HG02970 (cell line): ENCODE results near the gene CREBBP.

Experiments used
- ATAC-seq: cut with Tn5 transposase; IDR thresholded peaks from one replicate; pipeline ENCODE4 v1.9.1; 2021; ENCODE audit warnings: mild to moderate bottlenecking, moderate library complexity, moderate number of reproducible peaks; ENCODE audit not compliant: unreplicated experiment, low FRiP score

The CREBBP gene

DNA sequence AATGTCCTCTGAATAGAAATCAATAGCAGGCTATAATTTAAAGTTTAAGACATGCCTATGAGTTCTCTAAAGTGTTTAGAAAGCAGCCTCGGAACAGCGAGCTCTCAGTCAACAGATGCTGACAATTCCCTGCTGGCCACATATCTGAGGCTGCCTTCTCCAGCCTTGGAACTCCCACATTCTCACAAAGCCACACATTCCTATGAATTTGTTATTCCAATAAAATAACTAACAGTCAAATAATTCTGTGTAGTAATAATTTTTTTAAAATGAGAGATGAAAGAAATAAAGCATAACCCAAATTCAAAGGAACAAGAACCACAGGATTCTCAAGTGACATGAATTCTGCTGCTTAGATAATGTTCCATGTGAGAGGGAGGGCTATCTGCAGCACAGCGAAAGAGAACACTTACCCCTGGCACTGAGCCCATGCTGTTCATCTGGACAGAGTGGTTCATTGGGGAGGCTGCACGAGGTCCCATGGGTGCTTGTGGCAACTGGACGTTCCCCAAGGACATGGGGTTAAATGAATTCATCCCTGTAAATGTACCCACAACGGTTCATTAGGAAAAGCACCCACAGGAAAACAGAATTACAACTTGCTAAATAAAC, 106.3 kb downstream of the CREBBP start:
- ATAC-seq = no peak

DNA sequence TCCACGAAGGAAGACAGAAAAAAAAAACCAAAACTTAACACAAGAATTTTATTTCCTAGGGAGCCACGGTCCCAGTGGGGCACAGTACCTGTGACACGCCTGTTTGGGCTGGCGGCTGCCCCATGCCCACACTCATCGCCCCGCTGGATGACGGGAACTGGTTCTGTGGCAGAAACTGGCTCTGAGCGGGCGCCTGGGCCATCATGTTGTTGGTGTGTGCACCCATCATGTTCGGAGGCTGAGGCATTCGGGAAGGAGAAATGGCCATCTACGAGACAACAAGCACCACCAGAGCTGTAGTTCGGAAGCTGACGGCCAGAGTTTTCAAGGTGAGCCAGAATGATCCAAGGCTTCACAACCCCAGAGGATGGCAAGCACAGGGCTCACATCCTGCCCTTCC, 106.8 kb downstream of the CREBBP start:
- no peak for ATAC-seq

DNA sequence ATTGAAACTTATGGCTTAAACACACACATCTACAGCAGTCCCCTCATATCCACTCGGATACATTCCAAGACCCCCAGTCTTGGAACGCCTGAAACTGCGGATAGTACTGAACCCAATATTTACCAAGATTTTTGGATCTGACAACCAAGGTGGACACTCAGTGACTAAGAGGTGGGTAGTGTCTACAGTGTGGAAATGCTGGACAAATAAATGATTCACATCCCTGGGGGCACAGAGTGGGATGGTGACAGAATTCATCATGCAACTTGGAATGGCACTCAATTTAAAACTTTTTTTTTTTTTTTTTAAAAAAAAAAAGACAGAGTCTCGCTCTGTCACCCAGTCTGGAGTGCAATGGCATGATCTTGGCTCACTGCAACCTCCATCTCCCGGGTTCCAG, 109.0 kb downstream of the CREBBP start:
- no peak for ATAC-seq

DNA sequence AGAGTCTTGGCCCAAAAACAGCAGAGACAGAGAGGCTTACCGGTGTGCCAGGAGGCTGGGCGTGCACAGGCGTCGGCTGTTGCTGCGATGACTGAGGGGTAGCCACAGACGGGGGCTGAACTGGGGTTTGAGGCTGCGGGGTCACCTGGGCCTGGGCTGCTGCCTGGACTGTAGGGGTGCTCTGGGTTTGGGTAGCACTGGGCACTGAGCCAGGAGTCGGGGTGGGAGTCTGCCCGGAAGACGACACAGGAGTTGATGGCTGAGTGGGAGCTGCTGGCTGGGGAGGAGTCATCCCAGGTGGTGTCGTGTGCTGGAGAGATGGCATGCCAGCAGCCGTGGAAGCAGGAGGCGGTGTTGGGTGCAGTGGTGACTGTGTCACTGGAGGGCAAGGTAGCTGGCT, 110.0 kb downstream of the CREBBP start:
- ATAC-seq = no peak

DNA sequence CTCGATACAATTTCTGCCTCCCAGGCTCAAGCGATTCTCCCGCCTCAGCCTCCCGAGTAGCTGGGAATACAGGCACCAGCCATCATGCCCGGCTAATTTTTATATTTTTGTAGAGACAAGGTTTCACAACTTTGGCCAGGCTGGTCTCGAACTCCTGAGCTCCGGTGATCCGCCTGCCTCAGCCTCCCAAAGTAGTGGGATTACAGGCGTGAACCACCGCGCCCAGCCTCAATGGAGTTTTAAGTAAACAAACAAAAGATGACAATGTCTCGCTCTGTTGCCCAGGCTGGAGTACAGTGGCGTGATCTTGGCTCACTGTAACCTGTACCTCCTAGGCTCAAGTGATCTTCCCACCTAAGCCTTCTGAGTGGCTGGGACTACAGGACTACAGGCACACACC, 110.6 kb downstream of the CREBBP start:
- ATAC-seq = no peak

DNA sequence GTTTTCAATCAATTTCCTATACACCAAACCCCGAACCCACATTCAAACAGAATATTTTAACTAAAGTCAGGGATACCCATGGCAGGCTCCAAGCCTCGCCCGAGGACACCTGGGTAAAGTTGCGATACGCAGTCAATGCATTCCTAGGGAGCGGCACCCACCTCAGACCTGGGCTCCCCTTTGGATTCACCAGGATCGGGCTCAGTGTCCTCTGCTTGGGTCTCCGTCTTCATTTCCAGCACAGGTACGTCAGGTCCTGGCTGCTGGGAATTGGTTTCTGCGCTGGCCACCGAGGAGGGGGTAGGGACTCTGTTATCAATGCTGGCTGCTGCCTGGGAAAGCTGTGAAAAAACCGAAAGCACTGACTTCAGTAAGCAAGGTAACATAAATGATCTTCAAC, 111.5 kb downstream of the CREBBP start:
- no peak for ATAC-seq

DNA sequence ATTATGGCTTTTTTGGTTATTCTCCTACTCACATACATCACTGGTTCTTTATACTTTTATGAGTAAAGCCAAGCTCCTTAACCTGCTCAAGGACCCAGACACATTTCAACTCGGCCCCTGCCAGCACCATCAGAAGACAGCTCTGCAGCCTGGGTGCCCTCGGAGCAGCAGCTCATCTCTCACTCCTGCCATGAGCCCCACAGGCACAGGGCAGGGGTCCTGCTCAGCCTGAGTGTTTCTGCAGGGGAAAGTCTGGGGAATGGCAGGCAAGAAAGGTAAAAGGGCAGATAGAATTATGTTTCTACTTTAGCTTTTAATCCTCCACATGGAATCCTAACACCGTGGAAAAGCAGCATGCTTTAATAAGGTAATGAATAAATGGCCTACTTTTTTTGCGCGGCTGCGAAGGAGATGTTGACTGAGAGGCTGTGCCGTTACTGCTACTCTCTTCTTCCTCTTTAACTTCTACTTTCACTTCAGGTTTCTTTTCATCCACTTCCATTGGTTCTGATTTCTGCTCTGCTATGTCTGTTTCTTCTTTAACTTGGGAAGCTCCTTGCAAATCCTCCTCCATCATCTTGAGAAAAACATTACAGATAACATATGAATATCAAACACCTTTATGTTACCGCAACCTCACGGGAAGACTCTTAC, 113.1 kb downstream of the CREBBP start:
- ATAC-seq = no peak

DNA sequence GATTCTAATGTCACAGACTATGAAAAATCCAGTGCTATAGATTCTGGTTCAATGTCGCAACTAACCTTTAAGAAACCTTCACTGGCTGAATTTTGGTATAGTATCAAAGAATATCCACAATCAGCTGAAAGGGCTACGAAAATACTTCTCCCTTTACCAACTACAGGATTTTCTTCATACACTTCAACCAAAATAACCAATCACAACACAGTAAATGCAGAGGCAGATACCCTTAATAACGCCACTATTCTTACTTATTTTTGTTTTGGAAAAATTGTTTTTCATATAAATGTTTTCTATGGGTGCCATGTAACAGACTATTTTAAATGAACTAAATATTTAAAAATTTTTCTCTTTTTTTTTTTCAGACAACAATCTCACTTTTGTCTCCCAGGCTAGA, 114.3 kb downstream of the CREBBP start:
- no peak for ATAC-seq

DNA sequence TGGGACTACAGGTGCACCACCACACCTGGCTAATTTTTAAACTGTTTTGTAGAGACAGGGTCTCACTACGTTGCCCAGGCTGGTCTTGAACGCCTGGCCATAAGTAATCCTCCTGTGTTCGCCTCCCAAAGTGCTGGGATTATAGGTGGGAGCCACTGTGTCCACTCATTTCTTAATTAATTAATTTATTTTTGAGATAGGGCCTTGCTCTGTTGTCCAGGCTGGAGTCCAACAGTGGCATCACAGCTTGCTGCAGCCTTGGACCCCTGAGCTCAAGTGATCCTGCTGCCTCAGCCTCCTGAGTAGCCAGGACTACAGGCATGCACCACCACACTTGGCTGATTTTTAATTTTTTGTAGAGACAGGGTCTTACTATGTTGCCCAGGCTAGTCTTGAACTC, 116.1 kb downstream of the CREBBP start:
- no peak for ATAC-seq

DNA sequence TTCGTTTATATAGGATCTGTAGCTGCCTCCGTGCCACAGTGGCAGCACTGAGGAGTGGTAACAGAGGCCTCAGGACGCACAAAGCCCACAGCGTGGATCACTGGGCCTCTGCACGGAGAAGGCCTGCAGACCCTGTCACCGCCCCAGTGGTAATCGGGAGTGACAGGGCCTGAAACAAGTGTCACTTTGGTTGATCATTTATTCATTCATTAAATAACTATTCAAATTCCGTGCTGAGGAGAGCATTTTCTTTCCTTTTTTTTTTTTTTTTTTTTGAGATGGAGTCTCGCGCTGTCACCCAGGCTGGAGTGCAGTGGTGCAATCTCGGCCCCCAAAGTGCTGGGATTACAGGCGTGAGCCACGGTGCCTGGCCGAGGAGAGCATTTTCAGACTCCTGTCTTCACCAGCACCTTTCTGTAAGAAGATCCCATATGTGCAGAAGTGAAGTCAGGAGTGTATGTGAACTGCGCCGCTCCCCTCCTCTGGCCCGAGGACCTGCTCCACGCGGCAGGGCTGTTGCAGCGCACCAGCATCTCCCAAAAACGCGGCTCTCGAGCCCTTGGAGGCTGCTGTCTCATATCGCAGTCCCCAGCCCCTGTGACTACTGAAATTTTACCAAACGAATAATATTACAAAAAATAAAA, 118.3 kb downstream of the CREBBP start:
- no peak for ATAC-seq

DNA sequence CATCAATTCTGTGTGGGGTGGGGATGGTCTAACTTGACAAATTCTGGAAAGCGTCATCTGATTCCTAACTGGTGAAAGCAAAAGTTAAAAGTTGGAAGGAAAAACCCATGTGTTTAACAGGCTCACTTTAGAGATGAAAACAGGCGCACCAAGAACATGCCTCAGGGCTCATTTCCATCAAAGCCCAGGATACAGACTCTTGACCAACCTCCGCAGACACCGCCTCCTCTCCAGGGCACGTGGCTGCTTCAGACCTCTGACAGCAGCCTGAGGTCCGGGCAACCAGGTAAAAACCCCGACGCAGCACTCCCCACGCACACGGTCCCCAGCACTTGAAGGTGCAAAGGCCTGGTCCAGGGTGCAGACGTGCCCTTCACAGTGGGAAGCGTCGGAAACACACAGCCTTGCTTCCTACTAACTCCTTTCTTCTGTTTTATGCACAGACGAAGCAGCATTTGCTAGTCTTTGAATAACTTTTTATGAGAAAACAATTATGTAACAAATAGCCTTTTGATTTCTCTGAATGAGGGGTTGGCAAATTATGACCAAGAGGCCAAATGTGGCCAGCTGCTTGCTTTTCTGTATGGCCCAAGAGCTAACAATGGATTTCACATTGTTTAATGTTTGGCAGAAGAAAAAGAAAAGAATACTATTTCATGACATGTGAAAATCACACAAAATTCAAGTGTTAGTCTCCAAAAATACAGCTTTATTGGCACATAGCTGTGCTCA, 119.0 kb downstream of the CREBBP start:
- no peak for ATAC-seq

DNA sequence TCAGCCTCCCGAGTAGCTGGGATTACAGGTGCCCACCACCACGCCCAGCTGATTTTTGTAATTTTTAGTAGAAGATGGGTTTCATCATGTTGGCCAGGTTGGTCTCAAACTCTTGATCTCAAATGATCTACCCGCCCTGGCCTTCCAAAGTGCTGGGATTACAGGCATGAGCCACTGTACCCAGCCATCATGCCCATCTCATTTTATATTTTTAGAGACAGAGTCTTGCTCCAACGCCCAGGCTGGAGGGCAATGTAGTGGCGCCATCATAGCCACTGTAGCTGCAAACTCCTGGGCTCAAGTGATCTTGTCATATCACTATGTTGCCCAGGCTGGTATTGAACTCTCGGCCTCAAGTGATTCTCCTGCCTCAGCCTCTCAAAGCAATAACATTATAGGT, 120.0 kb downstream of the CREBBP start:
- no peak for ATAC-seq

DNA sequence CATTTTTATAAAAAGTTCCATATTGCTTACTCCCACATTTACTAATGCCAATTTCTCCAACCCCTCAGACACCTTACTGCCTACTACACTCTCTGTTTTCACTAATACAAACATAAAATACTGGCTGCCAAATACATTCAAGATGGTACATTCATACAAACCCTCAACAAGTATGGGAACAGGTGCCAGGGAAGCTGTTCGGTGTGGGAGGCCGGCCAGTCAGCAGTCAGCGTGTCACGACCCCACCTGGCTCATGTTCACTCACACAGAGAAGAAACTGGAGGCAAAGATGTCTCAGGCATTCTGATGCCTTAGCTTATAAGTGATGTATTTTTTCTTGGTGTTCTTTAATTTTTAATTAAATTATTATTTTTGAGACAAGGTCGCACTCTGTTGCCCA, 120.8 kb downstream of the CREBBP start:
- no peak for ATAC-seq

DNA sequence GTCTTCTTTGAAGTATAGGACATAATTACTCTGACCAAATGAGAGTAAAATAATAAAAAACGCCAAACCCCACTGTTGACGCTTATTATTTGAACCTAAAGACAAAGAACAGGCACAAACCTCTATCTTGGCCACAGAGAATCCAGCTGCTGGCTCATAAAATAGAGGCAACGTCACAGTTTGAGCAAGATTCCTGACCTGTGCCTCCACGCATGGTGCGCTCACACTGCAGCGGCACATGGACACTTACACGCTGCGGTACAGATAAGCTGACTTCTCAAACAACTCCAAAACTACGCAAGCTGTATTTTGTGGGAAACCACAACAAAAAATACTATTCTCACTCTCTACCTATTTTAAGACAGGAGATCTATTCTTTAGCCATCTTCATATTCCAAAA, 124.4 kb downstream of the CREBBP start:
- no peak for ATAC-seq

DNA sequence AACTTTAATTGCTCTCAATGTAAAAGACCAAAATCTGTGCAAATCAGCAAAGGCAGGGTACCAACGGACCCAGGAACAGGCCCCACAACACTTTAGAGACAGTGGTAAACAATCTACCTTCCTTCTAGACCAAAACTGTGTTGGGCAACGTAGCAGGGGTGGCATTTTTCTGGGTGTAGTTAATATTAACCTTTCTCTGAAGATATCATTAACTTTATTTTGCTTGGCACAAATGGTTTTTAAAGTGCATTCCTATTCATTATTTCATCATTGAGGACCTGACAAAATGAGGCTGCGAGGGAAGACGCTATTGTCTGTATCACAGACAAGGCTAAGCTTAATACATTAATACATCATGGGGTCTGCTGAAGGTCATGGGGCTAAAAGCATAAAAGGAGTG, 125.3 kb downstream of the CREBBP start:
- no peak for ATAC-seq

DNA sequence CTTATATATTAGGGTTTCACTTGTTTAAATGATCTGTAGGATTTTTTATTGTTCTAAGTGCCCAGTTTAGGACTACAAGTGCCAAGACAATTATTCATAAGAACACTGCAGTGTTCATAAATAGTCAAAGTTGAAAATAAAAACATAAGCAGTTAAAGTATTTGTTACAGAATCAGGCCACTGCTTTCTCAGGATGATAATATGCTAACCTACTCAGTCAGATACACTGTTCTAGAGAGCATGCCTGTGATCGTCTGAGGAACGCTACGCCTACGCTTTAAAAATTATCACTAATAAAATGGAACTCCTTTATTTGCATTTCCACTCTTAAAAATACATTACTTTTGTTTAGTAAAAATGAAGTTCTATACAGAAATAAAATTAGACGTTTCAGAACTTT, 125.7 kb downstream of the CREBBP start:
- ATAC-seq = no peak

DNA sequence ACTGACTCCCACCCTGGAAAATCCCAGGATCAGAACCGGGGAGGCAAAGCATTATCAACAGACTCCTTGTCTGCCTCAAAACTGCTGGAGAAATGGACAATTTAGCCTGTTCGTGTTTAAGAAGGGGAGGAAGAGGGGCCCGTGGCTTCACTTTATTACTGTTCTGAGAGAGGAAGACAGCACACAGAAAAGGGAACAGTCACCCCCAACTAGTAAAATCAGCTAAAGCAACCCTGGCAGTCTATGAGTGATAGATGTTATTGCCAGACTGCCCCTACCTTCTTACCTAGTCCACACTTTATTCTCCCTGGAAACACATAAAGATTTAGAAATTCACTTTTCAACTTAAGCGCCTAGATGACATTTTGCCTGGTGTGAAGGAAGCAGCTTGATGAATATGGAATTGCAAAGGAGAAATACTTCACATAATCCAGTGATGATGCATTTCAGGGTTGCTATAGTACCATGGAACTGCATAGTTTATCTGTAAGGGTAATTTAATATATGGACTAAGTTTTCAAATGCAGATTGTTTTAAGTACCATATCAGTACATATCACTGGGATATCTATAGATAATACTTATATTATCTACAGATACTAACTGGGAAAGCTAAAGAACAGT, 126.3 kb downstream of the CREBBP start:
- no peak for ATAC-seq

DNA sequence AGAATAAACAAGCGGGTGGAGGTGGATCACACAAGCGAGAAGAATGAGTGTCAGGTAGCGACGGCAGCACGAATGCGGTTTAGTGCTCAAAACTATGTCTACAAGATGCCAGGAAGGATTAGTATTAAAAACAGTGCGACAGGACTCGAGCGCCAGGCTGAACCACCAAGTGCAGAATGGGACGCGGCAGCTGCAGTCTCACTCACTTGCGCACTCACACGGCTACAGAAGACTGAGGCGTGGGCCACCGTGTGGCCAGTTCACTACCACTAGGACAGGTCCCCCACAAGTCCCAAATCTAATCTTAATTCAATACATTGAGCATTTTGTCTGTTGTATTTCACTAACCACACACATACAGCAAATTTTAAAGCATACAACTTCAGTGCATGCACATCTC, 127.5 kb downstream of the CREBBP start:
- no peak for ATAC-seq

DNA sequence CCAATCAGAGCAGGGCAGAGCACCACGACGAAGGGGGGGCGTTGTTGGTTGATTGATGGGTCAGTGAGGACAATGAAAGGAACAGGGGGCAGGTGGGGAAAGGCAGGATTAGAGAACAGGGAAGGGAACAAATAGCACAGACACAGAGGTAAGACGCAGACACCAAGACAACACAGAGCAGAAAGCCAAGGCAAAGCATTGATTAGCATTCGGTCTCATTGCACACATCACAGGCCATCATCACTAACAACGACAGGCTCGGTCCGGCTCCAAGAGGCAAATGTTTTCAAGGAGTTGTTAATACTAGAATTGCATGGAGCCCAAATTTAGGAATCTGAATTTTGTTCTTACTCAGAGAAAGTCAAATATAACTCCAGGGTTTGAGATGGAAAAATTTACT, 128.6 kb downstream of the CREBBP start:
- no peak for ATAC-seq

DNA sequence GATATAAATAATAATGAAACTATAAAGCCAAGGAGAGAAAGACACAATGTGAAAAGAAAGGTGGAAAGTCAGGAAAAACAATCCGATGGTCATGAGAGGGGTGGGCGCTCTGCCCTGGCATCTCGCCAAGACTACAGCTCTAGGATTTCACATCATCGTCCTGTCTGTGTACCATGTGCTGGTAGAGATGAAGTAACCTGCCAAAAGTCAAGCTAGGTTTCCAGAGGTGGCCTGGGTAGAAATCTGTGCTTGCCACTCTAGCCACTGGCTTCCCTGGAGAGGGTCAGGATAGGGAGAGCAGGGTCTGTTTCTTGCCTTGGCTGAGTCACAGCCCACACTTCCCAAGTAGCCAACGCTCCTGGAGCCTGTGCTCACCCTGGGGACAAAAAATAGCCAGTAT, 132.2 kb downstream of the CREBBP start:
- ATAC-seq = no peak

DNA sequence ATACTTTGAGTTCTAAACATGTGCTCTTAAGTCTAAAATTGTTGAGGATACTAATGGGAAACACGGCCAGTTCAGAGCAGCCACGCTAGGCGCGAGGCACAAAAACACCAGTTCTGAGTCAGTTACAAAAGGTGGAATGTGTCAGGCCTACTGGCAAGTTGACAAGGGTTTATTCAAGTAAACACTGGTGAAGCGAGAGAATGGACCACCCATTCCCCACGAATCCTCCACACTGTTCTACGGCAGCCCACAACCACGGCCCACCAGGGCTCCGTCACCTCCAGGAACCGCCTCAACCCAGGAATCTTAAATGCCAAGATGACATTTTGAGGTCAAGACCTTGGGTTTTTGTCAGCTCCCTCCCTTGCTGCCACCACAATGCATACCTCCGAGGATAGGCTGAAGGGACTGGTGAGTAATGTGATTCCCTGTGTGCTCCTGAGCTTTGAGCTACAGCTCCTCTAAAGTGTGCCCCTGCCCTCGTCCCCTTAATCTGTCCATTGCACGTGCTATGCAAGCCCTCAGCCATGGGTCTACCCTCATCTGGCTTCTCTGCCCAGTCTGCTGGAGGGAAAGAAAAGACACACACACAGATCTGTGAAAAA, 134.7 kb downstream of the CREBBP start:
- ATAC-seq = no peak
